Breast epithelium (tissue), 4 donors: ENCODE data around the gene HADHA. TPM values are rescaled to one million over a fixed set of nuclear protein-coding genes. Genes with fewer than 3 reads are reported as not detected.

ENCODE experiments used
- DNase-seq, 2 donors: peaks; one replicate each; pipeline ENCODE4 v3.0.0-alpha.2; 2019; ENCODE audit warnings: low spot score in 2 of 2
- H3K27ac ChIP-seq, 2 donors: fragments of 200-600 bp; sonication (generic) in 1 of 2; one replicate each; pipeline ENCODE4 v1.5.1; 2016 to 2019; ENCODE audit warnings: mild to moderate bottlenecking in 1 of 2
- H3K27me3 ChIP-seq, 2 donors: fragments of 200-600 bp; sonication (generic) in 1 of 2; one replicate each; pipeline versions ENCODE4 v1.5.1 to v1.6.0; 2017 to 2019; ENCODE audit warnings: control low read depth in 1 of 2, mild to moderate bottlenecking in 1 of 2
- H3K36me3 ChIP-seq: fragments of 200-600 bp; one replicate; pipeline ENCODE4 v1.5.1; 2019
- H3K4me1 ChIP-seq, 2 donors: fragments of 200-600 bp; sonication (generic); one replicate each; pipeline ENCODE4 v1.5.1; 2016 to 2019; ENCODE audit warnings: control low read depth in 1 of 2
- H3K4me3 ChIP-seq, 3 donors: fragments of 200-600 bp; sonication (generic); 1 replicate in 2 of 3; 2 replicates in 1 of 3; pipeline ENCODE4 v1.5.1; 2016 to 2019; ENCODE audit warnings: mild to moderate bottlenecking in 3 of 3, moderate library complexity in 2 of 3
- H3K9me3 ChIP-seq, 2 donors: fragments of 200-600 bp; sonication (generic) in 1 of 2; one replicate each; pipeline ENCODE4 v1.5.1; 2016 to 2019; ENCODE audit warnings: control low read depth in 1 of 2
- POLR2A ChIP-seq: fragments of 450-650 bp; IDR thresholded peaks from one replicate; pipeline ENCODE4 v1.6.1; 2016; ENCODE audit warnings: antibody characterized with exemption, mild to moderate bottlenecking, moderate library complexity
- POLR2AphosphoS5 ChIP-seq, 3 donors: sonication (generic); formaldehyde crosslinking; IDR thresholded peaks; one replicate each; pipeline ENCODE4 v1.6.1; 2017; ENCODE audit warnings: antibody characterized with exemption in 3 of 3
- intact Hi-C: fragments of 100-400 bp; cut with DNase I; formaldehyde crosslinking; loops from one replicate; pipeline ENCODE4 v1.15.1; 2023; ENCODE audit warnings: low total_unique reads
- total RNA-seq, 3 donors: library from RNA; depleted of rRNA; stranded (reverse); fragments of >200 nt; gene quantifications; one replicate each; pipeline ENCODE4 v1.1.0, GENCODE V29; 2016

Gene HADHA
- total RNA-seq, 3 donors from 2014 or later, result 139 to 156 (median 141) TPM

DNA sequence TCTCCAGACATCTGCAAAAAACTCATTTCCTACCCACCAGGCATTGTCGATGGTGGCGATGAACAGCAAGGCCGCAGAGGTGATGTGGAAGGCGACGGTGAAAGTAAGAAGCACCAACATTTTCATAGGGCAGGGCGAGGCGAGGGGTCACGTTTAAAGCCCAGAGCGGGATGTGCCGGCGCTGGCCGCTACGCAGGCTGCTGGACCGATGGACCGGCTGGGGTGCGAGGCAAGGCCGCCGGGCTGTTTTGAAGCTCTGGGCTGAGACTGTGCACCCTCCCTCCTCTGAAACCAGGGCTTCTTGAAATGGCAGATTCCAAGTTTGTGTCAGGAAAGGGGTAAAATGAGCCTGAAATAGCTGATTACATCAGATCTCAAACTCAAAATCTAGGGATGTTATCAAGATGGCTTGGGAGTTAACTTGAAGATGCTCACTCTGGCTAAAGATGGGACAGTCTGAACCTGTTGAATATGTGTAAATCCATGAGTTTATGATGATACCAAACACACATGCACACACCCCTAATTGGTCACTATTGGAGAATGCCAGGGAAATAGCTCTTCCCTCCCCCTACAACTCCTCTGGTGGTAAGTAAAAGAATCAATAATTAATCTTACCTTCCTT is 103.2 kb downstream of the HADHA start:
- Histone ChIP-seq H3K4me1 (peaks cover 0 to 3% of the 10 kb centered on the region in 2 donors), H3K9me3 (no peaks in the 10 kb centered on the region), H3K36me3 (no peaks in the 10 kb centered on the region), H3K4me3 (no peak overlapping the region), H3K27me3 (no peaks in the 10 kb centered on the region), H3K27ac (no peak overlapping the region)
- TF ChIP-seq POLR2AphosphoS5 (IDR thresholded peaks at IDR 0.05) (peak in 1 of 3 donors; percentile 31), POLR2A (no peak)
- intact Hi-C loops, result loop anchor here (10.0 kb wide), 1 partner anchor 146 kb away; no protein-coding TSS in a partner anchor
- DNase-seq, result no peak

Other genes with a start within 250 kb of the HADHA start
- 100 to 1,000 TPM in 2 of 3 donors, 10 to 100 TPM in 1; 82.6 to 101 (median 100) TPM for gene RAB10, start 210.5 kb downstream of the HADHA start, total RNA-seq
- 1 to 10 TPM; 1.2 to 2.0 (median 1.4) TPM for gene GAREM2, start 71.5 kb downstream of the HADHA start, total RNA-seq
- gene HADHB, start 307 bp upstream of the HADHA start, total RNA-seq, result 100 to 1,000 TPM; 139 to 157 (median 147) TPM
- gene SELENOI, start 101.5 kb upstream of the HADHA start, total RNA-seq, result 10 to 100 TPM in 2 of 3 donors, 1 to 10 TPM in 1; 6.6 to 26.3 (median 17.4) TPM
- gene ADGRF3, start 102.2 kb upstream of the HADHA start, total RNA-seq, result under 1 TPM in 1 of 3 donors, not detected in 2; under 0.01 TPM
- not detected for gene DRC1, start 157.3 kb upstream of the HADHA start, total RNA-seq
- under 1 TPM; 0.15 to 0.33 (median 0.32) TPM for gene OTOF, start 233.5 kb upstream of the HADHA start, total RNA-seq